NOMO-1 (cell line): ENCODE results near the gene MOB3B.

Source experiments
- DNase-seq, 2 experiments: peaks; one replicate each; lab custom pipeline; 2025; ENCODE audit not compliant: unreplicated experiment in 2 of 2; lab: John Stamatoyannopoulos, UW

MOB3B gene

GRCh38 chr9:27542508-27542907 is 12.9 kb upstream of the MOB3B start:
- no peak for DNase-seq

DNA sequence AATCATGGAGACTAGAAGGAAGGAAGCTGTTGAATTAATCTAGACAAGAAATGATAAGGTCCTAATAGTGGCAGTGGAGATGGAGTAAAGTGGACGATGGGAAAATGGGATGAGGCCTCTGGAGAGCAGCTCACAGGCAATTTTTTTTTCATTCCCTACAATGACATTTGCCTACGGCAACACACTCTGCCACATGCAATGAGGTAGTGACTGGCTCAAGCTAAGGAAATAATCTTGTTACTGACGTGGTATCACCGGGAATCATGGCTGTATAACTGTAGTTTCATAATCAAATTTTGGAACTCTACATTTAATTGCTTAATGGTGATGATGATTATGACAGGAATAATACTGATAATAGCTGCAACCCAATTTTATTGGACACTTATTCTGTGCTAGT is 12.1 kb upstream of the MOB3B start:
- no peak for DNase-seq

GRCh38 chr9:27540502-27540901 is 10.9 kb upstream of the MOB3B start:
- DNase-seq, result no peak

DNA sequence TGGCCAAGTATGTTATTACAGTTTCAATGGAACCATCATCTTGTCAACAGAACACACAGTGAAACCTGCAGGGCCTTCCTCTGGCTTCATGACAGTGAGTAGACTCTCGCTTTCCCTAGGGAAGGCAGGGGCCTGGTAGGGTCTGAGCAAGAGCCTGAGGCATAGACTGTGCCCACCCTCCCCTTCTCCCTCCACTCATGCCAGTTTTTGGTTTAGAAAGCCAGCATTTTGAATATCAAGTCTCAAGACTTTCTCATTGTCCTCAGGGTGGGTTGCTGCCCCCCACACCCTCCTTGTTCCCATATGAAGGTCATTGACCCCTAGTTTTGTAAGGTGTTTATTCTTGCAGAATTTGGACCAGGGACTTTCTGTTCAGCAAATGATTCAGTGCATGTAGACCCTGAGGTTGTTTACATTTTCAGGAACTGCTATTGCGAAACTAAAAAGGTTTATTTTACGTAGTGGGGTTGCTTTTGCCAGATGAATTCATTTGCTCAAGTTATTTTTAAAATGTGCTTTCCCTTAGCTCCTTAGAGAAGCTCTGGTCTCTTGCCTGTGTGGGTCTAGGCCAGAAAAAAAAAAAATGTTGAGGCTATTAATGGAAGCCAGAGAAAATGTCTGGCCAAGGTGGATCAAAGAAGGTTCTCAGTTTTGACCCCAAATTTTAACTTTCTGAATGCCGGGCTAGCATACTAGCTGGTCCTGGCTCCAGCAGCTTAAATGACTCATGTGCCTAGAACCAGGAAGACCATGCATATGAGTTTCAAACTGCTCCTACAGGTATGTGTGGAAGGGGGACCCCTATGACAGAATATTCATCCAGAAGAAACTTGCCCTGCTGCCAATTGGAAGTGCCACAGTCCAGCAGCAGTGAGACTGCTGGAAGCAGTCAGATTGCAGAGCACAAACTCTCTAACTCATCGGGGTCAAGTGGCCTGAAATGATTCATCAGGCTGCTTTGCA is 10.1 kb upstream of the MOB3B start:
- DNase-seq, result no peak

- DNase-seq, result no peak
Observed at GRCh38 chr9:27538647-27539046, 9.0 kb upstream of the MOB3B start.

- DNase-seq, result no peak
Observed at GRCh38 chr9:27537756-27538155, 8.1 kb upstream of the MOB3B start.

GRCh38 chr9:27537027-27537435 is 7.4 kb upstream of the MOB3B start:
- no peak for DNase-seq

GRCh38 chr9:27536168-27536567 is 6.6 kb upstream of the MOB3B start:
- DNase-seq, result no peak

- DNase-seq, result no peak
Observed at GRCh38 chr9:27535701-27536118, 6.1 kb upstream of the MOB3B start.

DNA sequence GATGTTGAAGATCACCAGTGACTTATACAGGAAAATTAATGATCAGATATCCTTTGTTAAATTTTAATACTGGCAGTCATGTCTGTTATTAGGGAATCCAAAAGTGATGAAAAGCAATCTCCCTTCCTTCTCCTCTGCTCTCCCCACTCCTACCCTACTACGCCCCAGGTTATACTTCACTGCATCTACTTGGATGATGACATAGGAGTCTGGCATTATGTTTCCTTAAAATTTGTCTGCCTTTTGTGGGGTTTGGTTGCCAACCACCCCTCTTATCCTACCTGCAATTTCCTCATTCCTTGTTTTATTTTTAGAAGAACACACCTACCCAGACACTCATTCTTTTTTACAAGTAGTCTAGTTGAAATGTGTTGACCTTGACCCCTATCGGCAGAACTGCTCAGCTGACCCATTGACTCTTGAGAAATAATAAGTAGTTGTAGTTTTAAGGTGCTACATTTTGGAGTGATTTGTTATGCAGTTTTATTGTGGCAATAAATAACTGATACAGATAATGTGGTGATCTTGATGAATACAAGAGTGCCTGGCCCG is 5.1 kb upstream of the MOB3B start:
- DNase-seq, result no peak

DNA sequence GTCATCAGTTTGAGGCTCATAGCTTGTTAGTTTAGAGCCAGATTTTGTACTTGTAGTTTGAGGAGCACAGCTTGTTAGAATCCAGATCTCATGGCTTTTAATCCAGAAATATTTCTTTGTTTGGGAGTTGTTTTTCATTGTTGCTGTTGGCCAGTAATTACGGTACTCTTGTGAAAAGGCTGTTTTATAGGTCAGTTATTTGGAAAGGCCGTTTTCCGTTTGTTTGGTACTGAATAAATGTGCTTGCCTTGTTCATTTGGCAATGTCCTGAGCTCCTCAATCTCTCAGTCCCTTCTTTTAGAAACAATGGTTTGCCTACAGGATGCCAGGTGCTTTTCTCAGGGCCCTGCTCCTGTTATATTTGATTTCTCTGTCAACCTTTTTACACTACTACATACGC is 4.5 kb upstream of the MOB3B start:
- DNase-seq, result no peak

GRCh38 chr9:27533311-27533710 is 3.7 kb upstream of the MOB3B start:
- DNase-seq, result no peak

DNA sequence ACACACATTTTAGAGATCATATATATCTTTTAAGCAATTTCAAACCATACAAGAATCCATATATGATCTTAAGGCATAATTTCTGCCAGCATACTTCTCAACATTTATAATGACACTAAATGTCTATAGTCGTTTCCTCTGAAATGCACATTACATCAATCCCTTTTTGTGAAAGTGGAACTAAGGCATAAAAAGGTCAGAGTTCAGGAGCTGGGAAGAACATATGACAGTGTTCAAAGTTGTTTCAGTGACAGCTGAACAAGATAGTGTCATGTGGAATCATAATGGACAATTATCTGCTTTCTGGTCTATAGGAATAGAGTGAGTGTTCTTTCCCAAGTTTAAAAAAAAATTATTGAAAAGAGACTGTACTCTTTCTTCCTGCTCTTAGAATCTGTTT is 2.4 kb upstream of the MOB3B start:
- DNase-seq, result no peak

DNA sequence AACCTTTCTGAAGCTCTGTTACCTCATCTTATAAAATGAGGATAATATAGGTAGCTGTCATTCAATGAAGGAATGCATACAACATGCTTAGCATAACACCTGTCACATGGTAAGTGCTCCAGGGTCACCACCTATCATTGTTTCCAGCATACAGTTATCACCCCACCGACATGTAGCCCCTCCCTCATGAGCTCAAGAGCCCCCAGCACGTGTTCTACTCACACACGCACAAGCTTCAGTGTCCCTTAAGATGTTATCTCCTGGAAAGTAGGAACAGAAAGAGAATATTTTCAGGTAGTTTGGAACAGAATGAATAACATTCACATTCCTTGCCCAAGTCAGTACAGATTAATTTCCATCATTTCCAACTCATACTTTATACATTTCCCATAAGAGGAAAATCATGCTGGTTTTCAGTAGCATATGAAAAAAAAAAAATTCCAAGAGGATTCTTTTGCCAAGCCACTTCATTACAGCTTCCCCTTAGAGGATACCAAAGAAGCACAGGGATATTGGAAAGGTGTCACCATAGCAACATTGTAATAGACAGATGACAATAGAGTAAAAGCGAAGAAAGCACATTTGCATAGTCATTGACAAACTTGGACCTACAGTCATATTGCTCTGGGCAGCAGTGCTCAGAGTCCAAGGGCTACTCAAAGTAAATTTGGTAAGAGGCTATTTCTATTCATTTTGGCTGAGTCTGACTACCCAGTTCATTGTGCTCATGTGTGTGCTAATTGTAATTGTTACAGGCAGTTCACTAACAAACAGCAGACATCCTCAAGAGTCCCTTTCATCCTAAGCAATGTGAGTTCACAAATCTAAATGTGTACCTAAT is 1.5 kb upstream of the MOB3B start:
- no peak for DNase-seq

- DNase-seq, result no peak
Observed at GRCh38 chr9:27528886-27529315, 713 bp downstream of the MOB3B start.

DNA sequence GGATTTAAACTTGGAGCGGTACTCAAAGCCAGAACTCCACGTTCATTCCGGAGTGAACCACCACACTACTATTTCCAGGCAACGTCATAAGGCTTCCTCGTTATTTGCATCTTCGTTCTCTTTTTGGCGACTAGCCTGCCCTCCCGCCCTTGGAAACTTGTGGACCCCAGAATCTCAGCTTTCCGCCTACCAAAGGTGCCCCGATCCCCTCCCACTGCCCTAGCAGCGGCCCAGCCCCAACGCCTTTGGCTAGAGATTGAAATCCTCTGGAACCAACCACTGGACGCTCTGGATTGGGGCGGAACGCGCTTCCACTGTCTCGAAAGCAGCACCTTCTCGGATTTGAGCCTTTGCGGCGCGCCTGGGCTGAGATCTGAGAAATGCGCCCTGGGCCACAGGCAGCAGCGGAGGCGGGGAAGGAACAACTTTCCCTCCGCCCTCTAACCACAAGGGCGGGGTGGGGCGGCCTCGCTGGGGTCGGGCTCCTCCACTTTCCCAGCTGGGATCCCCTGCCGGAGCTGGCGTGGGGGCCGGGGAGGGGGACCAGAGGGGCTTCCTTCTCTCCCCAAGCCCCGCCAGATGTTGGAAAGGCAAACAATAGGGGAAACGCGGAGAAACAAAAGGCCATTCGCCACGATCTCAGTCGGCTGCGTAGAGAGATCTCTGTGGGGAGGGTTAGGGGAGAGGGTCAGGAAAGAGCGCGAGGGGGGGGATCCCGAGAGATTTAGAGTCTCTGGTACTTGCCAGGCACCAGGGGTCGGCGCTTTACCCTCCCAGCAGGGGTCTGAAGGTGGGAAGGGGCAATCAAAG is 1.3 kb downstream of the MOB3B start:
- DNase-seq, result no peak

DNA sequence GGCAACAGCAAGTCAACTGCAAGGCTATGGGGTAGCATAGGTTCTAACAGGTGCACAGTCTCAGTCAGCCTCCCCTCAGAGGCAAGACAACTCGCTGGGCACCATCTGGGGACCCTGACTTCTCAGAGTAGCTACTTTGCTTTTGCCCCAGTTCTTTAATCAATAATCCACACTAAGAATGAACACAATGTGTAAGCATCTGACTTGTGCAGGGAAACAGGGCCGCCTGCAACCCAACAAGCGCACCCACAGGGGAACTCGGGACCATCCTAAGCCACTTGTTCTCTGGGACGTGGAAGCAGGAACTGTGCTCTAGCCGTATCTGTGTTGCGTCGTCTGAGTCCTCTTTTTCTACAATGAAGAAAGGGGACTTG is 1.9 kb downstream of the MOB3B start:
- no peak for DNase-seq

- no peak for DNase-seq
Observed at GRCh38 chr9:27524236-27524635, 5.4 kb downstream of the MOB3B start, which contains the start of gene IFNK. Gene IFNK, plus strand, starts transcription at chr9:27524290. Its CDS starts 47 bp downstream, at chr9:27524337.

DNA sequence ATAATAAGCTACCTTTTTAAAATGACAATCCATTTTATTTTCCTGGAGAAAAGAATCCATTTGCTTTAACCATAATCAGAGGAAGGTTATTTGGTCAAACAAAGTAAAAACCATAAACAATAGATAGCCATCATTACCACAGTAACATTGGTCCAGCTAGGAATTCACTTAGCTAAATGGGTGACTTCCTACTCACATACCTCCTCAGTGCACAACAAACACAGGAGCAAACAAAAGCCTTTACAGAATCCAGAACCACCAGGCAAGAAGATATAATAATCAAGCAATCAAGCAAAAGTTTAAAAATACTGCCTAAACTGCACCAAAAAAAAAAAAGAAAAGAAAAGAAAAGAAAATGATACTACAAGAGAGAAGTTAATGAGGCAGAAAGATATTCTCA is 6.5 kb downstream of the MOB3B start:
- no peak for DNase-seq

DNA sequence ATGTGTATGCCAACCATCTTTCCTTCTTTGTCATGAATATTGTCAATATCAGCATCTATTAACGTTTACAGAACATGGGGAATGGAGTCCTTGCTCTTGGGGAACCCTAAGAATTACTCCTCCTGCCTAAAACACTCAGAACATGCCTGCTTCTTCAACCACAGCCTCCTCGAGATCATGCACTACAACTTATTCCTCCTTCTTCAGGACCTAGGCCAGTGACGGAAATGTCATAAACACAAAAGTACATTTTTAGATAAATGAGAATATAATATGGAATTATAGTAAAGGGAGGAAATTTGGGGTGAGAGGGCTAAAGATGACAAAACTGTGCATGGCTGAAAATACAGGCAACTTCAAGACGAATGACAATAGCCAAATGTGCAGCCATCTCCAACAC is 8.6 kb downstream of the MOB3B start:
- DNase-seq, result no peak
